HG03097 (cell line): ENCODE measurements around the gene FGF5.

ENCODE experiments used
- ATAC-seq: cut with Tn5 transposase; IDR thresholded peaks from one replicate; pipeline ENCODE4 v1.9.1; 2021; ENCODE audit not compliant: unreplicated experiment, low FRiP score

FGF5 gene

GRCh38 chr4:80253510-80253909 is 13.0 kb upstream of the FGF5 start:
- no peak for ATAC-seq

DNA sequence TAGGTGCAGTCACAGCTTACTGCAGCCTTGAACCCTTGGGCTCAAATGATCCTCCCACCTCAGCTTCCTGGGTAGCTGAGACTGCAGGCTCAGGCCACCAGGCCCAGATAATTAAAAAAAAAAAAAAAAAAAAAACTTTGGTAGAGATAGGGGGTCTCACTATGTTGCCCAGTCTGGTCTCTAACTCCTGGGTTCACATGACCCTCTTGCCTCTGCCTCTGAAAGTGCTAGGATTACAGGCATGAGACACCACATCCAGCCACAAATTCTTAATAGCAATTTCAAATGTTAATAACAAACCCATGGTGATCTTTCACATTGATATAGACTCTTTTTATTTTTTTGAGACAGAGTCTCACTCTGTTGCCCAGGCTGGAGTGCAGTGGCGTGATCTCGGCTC is 12.3 kb upstream of the FGF5 start:
- no peak for ATAC-seq

GRCh38 chr4:80255329-80256095 is 11.0 kb upstream of the FGF5 start:
- no peak for ATAC-seq

- ATAC-seq, result no peak
Measured at GRCh38 chr4:80257851-80258250, 8.6 kb upstream of the FGF5 start.

DNA sequence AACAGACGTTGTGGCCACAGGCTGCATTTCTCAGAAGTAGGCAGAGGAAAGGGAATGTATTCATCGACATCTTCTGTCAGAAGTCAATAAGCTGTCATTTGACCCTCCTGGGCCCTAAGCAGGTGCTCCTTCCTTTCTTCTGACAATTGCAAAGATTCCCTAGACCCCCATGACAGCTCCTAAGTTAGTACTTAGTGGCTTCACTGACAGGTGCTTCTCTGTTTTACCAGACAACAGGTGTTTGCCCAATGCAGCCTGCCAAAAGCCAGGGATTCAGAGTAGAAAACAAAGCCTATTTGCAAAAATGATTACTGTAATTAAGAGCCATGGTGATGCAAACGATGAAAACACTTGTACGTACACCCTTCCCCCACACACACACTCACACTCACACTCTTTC is 7.5 kb upstream of the FGF5 start:
- ATAC-seq, result no peak

- ATAC-seq, result no peak
Measured at GRCh38 chr4:80259817-80260216, 6.6 kb upstream of the FGF5 start.

DNA sequence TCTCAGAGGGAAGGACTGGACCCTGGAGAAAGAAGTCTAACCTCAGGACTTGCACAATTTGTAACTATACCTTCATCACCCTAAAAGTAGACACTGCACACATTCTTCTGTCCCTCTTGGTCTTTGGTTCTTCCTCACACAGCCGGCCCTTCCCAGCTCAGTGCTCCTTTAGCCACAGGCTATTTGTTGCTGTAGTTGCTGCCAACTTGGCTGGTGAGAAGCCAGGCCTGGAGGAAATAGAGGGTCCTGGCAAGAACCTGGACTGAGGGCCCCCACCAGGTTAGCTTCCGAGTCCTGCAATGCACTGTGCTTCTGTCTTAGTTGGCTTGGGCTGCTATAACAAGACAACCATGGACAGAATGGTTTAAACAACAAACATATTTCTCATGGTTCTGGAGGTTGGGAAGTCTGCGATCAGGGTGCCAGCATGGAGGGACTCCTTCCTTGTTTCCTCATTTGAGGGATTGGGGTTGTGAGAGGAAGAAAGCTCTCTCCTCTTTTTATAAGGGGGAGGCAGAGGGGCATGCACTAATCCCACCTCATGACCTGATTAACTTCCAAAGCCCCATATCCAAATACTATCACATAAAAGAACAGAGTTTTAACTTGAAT is 4.4 kb upstream of the FGF5 start:
- ATAC-seq, result no peak

DNA sequence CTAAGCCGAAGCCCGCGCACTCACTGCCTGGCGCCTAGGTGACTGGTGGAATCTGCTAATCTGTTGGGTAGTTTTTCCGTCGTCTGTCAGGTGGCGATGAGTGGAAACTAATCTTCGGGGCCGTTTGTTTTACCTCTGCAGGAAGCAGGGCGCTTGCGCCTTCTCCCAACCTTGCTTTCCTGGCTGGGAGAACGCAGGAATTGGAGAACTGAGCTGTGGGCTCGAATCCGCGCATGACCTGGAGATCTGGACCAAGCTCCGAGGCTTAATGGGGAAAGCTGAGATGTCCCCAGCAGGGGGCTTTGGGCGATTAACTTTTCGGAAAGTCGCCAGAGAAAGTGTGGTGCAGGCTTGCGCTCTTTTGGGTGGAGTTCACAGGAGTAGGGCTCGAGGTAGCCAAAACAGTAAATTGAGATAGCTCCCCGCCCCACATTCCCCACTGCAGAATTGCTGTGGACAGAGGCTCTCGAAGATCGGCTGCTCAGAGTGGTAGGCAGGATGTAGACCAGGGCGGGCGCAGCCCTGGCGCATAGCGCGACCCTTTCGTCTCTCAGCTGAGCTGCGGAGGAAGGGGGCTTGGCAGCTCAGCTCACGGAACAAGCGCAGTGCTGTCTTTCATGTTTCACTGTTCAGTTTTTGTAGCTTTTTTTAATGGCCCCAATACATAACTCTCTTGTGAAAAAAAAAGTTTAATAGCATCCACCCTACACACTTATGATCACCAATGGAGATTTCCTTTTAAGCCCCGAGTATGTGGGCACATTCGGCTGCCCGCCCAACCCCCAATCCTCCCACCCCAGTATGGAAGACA is 2.7 kb upstream of the FGF5 start:
- ATAC-seq, result no peak

DNA sequence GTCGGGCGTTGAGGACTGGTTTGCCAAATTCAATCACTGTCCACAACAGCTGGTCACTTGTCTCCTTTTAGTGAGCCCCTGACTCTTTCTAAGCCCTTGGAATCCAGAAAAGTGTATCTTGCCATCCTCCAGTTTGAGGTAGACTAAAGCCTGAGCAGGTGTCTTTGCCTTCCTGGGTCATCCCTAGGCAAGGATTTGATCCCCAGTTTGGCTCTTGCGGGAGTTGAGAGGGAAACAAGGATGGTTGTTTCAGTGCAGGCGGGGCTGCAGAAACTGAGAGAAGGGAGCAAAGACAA is 2.2 kb upstream of the FGF5 start:
- ATAC-seq, result no peak

DNA sequence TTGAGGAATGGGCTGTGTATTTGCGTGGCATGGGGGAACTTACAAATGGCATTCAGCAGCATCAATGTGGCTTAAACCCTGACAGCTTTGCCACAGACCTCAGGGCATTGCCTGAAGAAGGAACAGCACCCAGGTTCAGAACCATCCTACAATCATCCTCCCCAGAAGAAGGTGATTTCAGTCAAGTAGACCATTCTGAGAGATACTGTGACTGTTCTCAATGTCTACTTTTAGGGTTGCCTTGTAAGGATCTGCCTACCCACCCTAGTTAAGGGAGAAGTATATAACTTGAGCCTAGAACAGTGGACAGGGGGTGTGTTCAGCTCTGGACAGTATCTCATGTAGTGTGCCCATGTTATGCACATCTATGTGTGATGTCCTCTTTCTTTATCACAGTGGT is 1.6 kb upstream of the FGF5 start:
- ATAC-seq, result no peak

GRCh38 chr4:80265571-80266252 is 752 bp upstream of the FGF5 start:
- ATAC-seq, result no peak

- ATAC-seq, result no peak
Measured at GRCh38 chr4:80266902-80267380, 477 bp downstream of the FGF5 start.

DNA sequence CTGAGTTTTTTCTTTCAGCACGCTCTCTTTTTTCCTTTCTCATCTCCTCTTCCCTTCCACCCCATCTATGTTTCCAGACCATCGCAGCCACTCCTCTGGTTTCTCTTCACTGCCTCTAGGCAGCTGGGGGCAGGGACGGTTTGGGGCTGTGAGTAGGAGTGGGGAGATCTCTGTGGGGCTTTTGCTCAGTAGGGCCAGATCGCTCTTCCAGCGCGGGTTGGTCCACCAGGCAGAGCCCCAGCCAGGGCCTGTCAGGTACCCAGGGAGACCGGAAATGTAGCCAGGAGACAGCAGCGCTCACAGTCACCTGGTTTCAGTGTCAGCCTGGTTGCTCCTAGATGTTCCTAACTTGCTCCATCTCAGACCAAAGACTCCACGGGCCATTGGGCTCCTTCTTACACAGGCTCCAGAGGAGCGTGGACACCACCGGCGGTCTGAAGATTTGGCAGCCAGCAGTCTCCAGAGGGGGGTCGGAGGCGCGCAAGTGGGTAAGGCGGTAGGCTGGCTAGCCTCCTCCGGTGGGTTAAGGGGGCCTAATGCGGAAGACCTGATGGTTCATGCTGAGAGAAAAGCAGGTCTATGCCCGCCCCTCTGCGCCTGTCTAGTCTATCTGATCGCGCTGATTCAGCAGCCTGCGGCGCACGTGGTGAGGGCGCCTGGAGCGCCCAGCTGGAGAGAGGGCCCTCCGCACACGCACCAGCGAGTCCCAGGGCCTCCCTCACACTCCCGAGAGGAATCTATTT is 1.8 kb downstream of the FGF5 start:
- no peak for ATAC-seq

DNA sequence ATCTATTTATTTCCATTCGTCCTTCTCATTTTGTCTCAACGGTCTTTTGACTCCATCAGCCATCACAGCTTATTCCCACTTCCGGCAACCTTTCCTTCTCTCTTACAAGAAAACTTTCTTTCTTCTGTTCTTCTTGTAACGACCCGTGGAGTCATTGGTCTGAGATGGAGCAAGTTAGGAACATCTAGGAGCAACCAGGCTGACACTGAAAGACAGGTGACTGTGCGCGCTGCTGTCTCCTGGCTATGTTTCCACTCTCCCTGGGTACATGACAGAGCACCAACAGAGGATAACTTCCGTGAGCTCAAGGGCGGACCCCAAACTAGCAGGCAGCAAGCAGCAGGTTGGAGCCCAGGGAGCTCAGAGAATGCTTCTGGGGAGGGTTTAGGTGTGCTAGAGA is 2.5 kb downstream of the FGF5 start:
- ATAC-seq, result no peak

DNA sequence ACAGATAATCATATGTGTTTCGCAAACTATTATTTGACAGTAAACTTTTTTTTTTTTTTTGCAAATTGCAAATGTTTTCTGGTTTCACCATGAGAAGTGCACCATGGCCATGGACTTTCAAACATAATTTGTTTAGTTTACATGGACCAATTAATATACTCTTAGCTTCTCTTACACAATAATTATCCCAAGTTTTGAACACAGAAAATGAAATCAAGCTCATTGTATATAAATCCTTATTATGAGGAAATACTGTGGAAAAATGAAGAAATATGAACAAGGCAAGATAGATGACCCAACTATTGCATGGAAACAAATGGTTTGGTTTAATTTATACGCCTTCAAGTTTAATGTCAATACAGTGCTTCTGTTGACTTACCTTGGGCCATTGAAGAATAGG is 3.9 kb downstream of the FGF5 start:
- ATAC-seq, result no peak

GRCh38 chr4:80270868-80271267 is 4.4 kb downstream of the FGF5 start:
- no peak for ATAC-seq

DNA sequence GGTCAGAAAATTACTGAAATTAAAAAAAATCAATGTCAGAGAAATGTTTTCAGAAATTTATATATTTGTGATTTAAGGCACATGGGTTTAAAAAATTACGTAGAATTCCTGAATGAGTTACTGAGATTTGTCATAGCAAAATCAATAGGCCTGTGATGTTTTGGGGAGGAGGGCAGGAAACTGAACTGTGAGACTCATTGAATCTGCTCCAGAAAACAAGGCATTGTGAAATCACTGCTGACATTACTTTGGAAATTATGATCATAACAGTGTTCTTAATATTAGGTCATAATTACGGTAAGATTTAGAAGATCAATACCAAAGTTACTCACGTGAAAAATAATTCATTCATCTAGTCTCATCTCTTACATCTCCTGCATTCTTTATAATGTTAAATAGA is 5.3 kb downstream of the FGF5 start:
- ATAC-seq, result no peak

- no peak for ATAC-seq
Measured at GRCh38 chr4:80276931-80277330, 10.5 kb downstream of the FGF5 start.

GRCh38 chr4:80279751-80280150 is 13.3 kb downstream of the FGF5 start:
- ATAC-seq, result no peak

GRCh38 chr4:80286451-80286850 is 20.0 kb downstream of the FGF5 start:
- ATAC-seq, result no peak
